ENCODE measurements around the gene RAB44.

DNA sequence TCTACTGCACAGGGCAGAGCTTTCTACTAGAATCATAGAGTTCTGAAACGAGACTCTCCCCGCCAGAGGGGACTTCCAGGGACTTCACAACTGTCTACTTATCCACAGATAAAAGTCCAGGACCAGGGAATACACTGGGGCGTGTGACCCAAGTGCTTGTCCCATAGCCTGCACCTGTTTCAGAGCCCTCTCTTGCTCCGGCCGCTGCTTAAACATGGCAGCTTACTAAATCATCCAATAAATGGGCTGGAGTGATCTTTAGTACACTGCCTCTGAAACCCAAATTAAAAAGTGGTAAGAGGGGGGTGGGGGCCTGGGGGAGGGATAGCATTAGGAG, 8.9 kb upstream of the RAB44 start:
- TF ChIP-seq CTCF (IDR thresholded peaks at IDR 0.05) = no peak
- no peak for TF ChIP-seq POLR2A (IDR thresholded peaks at IDR 0.05)

All from testis (tissue), 2 donors.